ENCODE measurements around the gene KLHL40. TPM values are rescaled to one million over a fixed set of nuclear protein-coding genes. Genes with fewer than 3 reads are reported as not detected.

KLHL40 gene, protein sequence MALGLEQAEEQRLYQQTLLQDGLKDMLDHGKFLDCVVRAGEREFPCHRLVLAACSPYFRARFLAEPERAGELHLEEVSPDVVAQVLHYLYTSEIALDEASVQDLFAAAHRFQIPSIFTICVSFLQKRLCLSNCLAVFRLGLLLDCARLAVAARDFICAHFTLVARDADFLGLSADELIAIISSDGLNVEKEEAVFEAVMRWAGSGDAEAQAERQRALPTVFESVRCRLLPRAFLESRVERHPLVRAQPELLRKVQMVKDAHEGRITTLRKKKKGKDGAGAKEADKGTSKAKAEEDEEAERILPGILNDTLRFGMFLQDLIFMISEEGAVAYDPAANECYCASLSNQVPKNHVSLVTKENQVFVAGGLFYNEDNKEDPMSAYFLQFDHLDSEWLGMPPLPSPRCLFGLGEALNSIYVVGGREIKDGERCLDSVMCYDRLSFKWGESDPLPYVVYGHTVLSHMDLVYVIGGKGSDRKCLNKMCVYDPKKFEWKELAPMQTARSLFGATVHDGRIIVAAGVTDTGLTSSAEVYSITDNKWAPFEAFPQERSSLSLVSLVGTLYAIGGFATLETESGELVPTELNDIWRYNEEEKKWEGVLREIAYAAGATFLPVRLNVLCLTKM
- not detected in 5 replicates for total RNA-seq (2022; extraction: Qiagen RNA extraction)

DNA sequence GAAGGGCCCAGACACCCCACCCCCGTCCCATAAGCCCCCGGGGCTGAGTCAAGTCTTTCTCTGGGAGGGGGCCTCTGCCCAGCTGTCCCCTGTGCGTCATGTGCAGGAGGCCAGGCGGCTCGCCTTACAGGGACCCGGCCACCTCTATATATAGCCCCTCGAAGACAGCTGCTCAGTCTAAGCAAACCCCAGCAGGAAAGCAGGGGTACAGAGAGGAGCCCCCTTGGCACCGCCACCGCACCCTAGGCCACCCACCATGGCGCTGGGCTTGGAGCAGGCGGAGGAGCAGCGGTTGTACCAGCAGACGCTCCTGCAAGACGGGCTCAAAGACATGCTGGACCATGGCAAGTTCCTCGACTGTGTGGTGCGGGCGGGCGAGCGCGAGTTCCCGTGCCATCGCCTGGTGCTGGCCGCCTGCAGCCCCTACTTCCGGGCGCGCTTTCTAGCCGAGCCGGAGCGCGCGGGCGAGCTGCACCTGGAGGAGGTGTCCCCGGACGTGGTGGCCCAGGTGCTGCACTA lies at the start of gene KLHL40:
TSS of gene KLHL40 (plus strand) at position 175 of the 519 bp plus-strand sequence. CDS start at position 257, 82 bp downstream.

DNA sequence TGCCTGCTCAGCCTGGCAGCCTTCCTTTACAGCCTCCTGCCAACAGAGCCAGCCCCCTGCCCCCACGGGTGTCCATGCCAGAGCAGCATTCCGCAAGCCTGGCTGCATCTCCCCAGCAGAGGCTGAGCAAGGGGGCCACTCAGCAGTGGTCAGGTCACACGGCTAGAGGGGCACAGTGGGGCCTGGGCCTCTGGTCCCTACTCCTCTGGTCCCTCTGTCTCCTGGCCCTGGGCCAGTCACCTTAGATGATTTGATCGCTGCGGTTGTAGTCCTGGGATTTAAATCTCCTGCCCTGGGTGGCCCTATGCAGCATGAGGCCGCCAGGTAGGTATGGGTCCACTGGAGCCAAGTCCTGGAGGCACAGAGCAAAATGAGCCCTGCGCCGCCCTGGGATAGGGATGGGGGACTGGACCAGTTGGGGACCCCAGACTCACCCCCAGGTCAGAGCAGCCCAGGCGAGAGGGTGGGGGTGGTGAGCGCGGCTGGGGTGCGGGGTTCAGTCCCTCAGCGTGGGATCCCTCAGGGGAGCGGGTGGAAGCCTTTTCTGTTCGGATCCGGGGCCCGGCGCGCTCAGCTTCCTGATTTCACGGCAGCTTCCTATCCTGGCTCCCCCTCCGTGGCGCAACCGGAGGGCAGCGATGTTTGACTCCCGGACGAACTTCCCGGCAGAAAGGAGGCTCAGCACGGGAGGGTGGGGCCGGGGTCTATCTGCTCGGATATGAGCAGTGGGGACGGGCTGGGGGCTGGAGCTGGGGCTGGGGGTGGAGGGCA lies 31.6 kb upstream of the KLHL40 start, which contains the start of gene ZBTB47:
TSS of gene ZBTB47 (plus strand) at position 138 of the 771 bp plus-strand sequence. CDS start 4,659 bp downstream, outside the sequence.

DNA sequence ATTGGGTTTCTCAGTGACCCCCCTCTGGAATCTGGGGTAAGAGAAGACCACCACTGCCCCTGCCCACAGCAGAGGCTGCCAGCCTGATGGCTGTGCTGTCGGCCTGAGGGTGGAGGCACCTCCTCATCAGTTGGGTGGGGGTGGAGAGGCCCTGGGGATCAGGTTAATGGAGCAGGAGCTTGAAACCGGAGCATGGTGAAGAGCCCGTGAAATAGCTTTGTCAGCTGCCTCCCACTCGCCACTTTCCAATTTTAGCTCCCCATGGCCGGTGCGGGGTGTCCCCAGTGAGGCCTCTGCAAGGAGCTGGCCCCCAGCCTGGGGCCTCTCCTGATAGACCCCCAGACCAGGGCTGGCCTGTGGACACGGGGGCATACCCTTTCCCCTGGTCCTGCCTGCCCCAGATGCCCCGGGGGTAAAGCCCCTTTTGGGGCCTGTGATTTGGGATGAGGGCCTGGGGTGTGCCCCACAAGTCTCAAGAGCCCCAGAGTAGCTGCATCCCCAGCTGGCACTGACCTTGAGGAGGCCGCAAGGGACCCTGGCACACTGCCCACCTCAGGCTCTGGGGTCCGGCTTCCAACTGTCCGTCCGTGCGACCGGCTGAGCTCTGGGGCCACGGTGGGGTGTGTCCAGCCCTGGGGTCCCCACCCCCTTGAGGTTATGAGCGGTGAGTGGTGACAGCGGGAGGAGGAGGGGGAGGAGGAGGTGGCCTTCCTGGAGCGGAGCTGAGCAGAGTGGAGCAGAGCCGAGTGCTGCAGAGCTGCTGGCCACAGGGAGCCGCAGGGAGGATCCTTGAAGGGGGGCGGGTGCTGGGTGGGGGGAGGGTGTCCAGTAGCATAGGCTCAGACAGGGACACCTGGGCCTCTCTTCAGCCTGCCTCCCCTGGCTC lies 17.0 kb downstream of the KLHL40 start, which contains the start of gene HHATL:
TSS of gene HHATL (minus strand) at position 733 of the 886 bp plus-strand sequence. CDS start 1,972 bp downstream, outside the sequence.

Other genes with a start within 250 kb of the KLHL40 start
- 2.0 to 2.5 TPM (median 2.1 TPM) in 5 replicates for gene VIPR1, start 182.9 kb upstream of the KLHL40 start, total RNA-seq (2022; extraction: Qiagen RNA extraction)
- 30.9 to 35.6 TPM (median 34.8 TPM) in 5 replicates for gene SEC22C, start 103.6 kb upstream of the KLHL40 start, total RNA-seq (2022; extraction: Qiagen RNA extraction)
- 17.6 to 18.8 TPM (median 17.8 TPM) in 5 replicates for gene SS18L2, start 94.7 kb upstream of the KLHL40 start, total RNA-seq (2022; extraction: Qiagen RNA extraction)
- 8.8 to 12.7 TPM (median 9.7 TPM) in 5 replicates for gene NKTR, start 84.9 kb upstream of the KLHL40 start, total RNA-seq (2022; extraction: Qiagen RNA extraction)
- 5.3 to 6.5 TPM (median 5.8 TPM) in 5 replicates for gene ZBTB47, start 31.8 kb upstream of the KLHL40 start, total RNA-seq (2022; extraction: Qiagen RNA extraction)
- gene HHATL, start 17.3 kb downstream of the KLHL40 start, total RNA-seq (2022; extraction: Qiagen RNA extraction), result not detected in 5 replicates
- 0.26 to 0.50 TPM (median 0.45 TPM) in 5 replicates for gene CCDC13, start 87.7 kb downstream of the KLHL40 start, total RNA-seq (2022; extraction: Qiagen RNA extraction)
- 70.8 to 94.1 TPM (median 72.1 TPM) in 5 replicates for gene HIGD1A, start 119.0 kb downstream of the KLHL40 start, total RNA-seq (2022; extraction: Qiagen RNA extraction)
- 0.09 to 0.13 TPM (median 0.10 TPM) in 3 of 5 replicates, not detected in the others for gene ACKR2, start 123.9 kb downstream of the KLHL40 start, total RNA-seq (2022; extraction: Qiagen RNA extraction)
- 0.02 TPM in 1 of 5 replicates, not detected in the others for gene CYP8B1, start 190.3 kb downstream of the KLHL40 start, total RNA-seq (2022; extraction: Qiagen RNA extraction)
- not detected in 5 replicates for gene ZNF662, start 220.6 kb downstream of the KLHL40 start, total RNA-seq (2022; extraction: Qiagen RNA extraction)